Mesodermal cell (in vitro differentiated cells): Measurements from ENCODE around the gene NACA.

ENCODE experiments used
- H3K27ac ChIP-seq: 2 replicates; pipeline ENCODE4 v1.7.0; 2013; ENCODE audit warnings: mild to moderate bottlenecking, low read depth, low read length, moderate library complexity; ENCODE audit not compliant: severe bottlenecking
- H3K36me3 ChIP-seq: 2 replicates; pipeline ENCODE4 v1.7.1; 2013; ENCODE audit warnings: mild to moderate bottlenecking, low read length, moderate library complexity; ENCODE audit not compliant: control insufficient read depth, insufficient read depth
- H3K4me1 ChIP-seq: one replicate; pipeline ENCODE4 v1.7.1; 2013; ENCODE audit warnings: mild to moderate bottlenecking, low read length; ENCODE audit not compliant: insufficient read depth, control insufficient read depth, poor library complexity, severe bottlenecking
- H3K4me3 ChIP-seq: 2 replicates; pipeline ENCODE4 v1.7.0; 2013; ENCODE audit warnings: low read length, control low read depth, mild to moderate bottlenecking; ENCODE audit not compliant: insufficient read depth, poor library complexity, severe bottlenecking; ENCODE audit errors: extremely low read depth
- H3K9me3 ChIP-seq: 2 replicates; pipeline ENCODE4 v1.7.1; 2013; ENCODE audit warnings: mild to moderate bottlenecking, low read length, moderate library complexity; ENCODE audit not compliant: control insufficient read depth
- WGBS, 2 experiments: methylation state at CpG; one replicate each; pipeline ENCODE4 v1.1.5; 2013; ENCODE audit warnings: missing lambda C conversion rate in 2 of 2; ENCODE audit not compliant: insufficient coverage in 2 of 2; 5-methylcytosine and 5-hydroxymethylcytosine counted together

NACA gene

GRCh38 chr12:56723889-56724700 lies 1.0 kb downstream of the NACA start:
- peak overlapping the region; percentile 98 for H3K27ac ChIP-seq
- no peaks in the 10 kb centered on the region for H3K9me3 ChIP-seq
- peak overlapping the region; percentile 99 for H3K4me3 ChIP-seq
- WGBS, 2 experiments = 0 to 6% methylated on average over 5 to 8 of the region's 14 CpGs
- peaks cover 24% of the 10 kb centered on the region for H3K4me1 ChIP-seq
- peaks cover 53% of the 10 kb centered on the region for H3K36me3 ChIP-seq

DNA sequence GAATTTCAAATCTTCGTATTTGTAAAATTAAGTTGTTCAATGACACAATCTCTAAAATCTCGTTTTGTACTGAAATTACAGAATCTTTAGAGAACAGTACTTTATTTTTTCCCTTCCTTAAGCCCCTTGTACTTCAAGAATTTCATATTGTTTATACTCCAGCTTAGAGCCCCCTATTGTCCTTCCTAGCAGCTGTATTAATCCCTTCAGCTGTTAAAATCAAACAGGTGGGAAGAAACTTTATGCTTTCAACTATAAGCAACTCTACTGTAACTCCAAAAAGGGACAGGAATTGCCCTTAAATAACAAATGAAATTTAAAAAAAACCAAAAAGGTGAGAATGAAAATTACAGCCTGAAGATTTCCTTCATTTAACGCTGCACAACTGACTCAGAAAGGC lies 1.7 kb downstream of the NACA start:
- Histone ChIP-seq H3K4me1 (peaks cover 24% of the 10 kb centered on the region), H3K9me3 (no peaks in the 10 kb centered on the region), H3K4me3 (peak overlapping the region; percentile 99), H3K27ac (no peak overlapping the region), H3K36me3 (peaks cover 60% of the 10 kb centered on the region)
- 75 to 83% methylated on average over 1 to 3 of the region's 3 CpGs for WGBS, 2 experiments

DNA sequence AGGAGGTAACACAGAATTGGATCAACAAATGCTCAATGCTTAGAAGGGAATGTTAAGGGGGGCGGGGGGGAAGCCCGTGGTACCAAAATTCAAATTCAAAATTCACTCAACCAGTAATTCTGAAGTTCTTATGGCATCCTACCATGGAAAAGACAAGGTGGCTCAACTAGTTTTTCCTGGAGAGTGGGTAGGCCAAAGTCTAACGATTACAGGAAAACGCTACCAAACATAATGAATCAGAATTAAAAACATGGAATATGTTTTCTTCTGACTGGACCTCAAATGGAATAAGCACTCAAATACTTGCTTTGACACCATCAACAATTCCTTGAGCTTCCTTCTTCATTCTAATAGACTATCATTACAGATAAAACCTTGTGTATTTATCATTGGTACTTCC lies 2.3 kb downstream of the NACA start:
- WGBS, 2 experiments = no CpG with 5 or more reads among the region's 4 CpGs
- Histone ChIP-seq H3K4me1 (peaks cover 24% of the 10 kb centered on the region), H3K4me3 (peak overlapping the region; percentile 99), H3K27ac (no peak overlapping the region), H3K36me3 (peaks cover 64% of the 10 kb centered on the region), H3K9me3 (no peaks in the 10 kb centered on the region)

DNA sequence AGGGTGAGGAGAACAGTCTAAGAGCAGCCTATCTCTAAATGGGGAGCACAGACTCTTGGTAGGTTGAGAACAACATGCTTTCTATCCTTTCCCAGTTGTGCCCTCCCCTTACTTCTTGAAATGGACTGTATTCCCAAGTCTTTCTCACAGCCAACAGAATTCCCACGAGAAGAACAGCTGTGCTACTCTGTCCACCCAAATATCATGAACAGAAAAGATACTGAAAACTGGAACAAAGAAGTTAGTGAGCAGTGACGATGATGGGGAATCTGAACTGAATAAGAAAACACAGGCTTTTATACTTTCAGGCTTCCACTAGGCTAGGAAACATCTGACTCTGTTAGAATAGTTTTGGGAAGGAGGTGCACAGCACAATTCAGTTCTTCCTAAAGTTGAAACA lies 3.4 kb downstream of the NACA start:
- peak overlapping the region; percentile 36 for H3K27ac ChIP-seq
- peaks cover 73% of the 10 kb centered on the region for H3K36me3 ChIP-seq
- H3K4me3 ChIP-seq = peak overlapping the region; percentile 99
- no CpG with 5 or more reads among the region's 2 CpGs for WGBS, 2 experiments
- H3K4me1 ChIP-seq = peaks cover 25% of the 10 kb centered on the region
- no peaks in the 10 kb centered on the region for H3K9me3 ChIP-seq

- Histone ChIP-seq H3K4me1 (peaks cover 28% of the 10 kb centered on the region), H3K4me3 (no peak overlapping the region), H3K36me3 (peaks cover 78% of the 10 kb centered on the region), H3K9me3 (no peaks in the 10 kb centered on the region), H3K27ac (no peak overlapping the region)
- 60 to 87% methylated on average over 1 to 2 of the region's 2 CpGs for WGBS, 2 experiments
These were observed 3.9 kb downstream of the NACA start for GRCh38 chr12:56721216-56721615.

- peaks cover 28% of the 10 kb centered on the region for H3K4me1 ChIP-seq
- peaks cover 82% of the 10 kb centered on the region for H3K36me3 ChIP-seq
- H3K4me3 ChIP-seq = no peak overlapping the region
- 93% methylated on average over 1 of the region's 1 CpG; no CpG with 5 or more reads in 1 of the 2 experiments for WGBS, 2 experiments
- H3K27ac ChIP-seq = no peak overlapping the region
- H3K9me3 ChIP-seq = no peaks in the 10 kb centered on the region
These were observed 4.4 kb downstream of the NACA start for GRCh38 chr12:56720731-56721151.

DNA sequence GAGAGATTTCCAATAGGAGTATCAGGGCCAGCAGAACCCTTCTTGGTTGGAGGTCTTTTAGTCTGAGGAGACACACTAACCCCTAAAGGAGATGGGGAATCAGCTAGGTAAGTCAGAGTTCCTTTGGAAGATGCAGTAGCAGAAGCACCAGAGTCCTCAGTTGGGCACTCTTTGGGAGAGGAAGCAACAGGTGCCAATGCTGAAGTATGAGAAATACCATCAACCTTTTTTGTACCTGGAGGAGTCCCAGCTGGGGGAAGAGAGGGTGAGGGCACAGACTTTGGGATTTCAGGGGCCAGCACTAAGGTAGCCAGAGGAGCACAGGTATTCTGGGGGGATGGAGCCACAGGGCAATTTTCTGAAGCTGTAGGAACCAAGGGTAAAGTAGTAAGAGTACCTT lies 6.0 kb downstream of the NACA start:
- H3K36me3 ChIP-seq = peaks cover 96% of the 10 kb centered on the region
- H3K27ac ChIP-seq = no peak overlapping the region
- peaks cover 28% of the 10 kb centered on the region for H3K4me1 ChIP-seq
- no peaks in the 10 kb centered on the region for H3K9me3 ChIP-seq
- H3K4me3 ChIP-seq = no peak overlapping the region

DNA sequence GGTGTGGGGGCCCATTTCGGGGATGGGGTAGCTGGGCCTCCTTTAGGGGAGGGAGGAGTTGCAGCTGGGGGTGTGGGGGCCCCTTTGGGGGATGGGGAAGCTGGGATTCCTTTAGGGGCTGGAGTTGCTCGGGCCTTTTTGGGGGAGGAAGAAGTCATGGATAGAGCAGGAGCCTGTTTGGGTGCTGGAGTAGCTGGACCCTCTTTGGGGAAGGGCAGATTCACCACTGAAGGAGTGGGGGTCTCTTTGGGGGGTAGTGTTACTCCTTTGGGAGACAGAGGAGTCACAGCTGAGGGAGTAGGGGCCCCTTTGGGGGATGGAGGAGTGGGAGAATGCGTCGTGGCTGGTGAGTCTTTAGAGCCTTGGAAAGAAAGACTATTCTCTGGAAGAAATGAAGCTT lies 6.5 kb downstream of the NACA start:
- H3K36me3 ChIP-seq = peaks cover 96% of the 10 kb centered on the region
- WGBS, 2 experiments = 89 to 98% methylated on average over 2 to 4 of the region's 4 CpGs
- H3K27ac ChIP-seq = no peak overlapping the region
- no peaks in the 10 kb centered on the region for H3K9me3 ChIP-seq
- H3K4me1 ChIP-seq = peaks cover 28% of the 10 kb centered on the region
- H3K4me3 ChIP-seq = no peak overlapping the region

DNA sequence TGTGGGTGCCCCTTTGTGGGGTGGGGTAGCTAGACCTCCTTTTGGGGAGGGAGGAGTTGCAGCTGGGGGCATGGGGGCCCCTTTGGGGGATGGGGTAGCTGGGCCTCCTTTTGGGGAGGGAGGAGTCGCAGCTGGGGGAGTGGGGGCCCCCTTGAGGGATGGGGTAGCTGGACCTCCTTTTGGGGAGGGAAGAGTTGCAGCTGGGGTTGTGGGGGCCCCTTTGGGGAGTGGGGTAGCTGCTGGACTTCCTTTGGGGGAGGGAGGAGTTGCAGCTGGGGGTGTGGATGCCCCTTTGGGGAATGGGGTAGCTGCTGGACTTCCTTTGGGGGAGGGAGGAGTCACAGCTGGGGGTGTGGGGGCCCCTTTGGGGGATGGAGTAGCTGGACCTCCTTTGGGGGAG lies 7.0 kb downstream of the NACA start:
- peaks cover 26% of the 10 kb centered on the region for H3K4me1 ChIP-seq
- no peak overlapping the region for H3K4me3 ChIP-seq
- no peak overlapping the region for H3K27ac ChIP-seq
- no peaks in the 10 kb centered on the region for H3K9me3 ChIP-seq
- peaks cover 96% of the 10 kb centered on the region for H3K36me3 ChIP-seq
- WGBS, 2 experiments = no CpG with 5 or more reads among the region's 1 CpG

- H3K36me3 ChIP-seq = peaks cover 96% of the 10 kb centered on the region
- 87 to 96% methylated on average over 3 of the region's 4 CpGs for WGBS, 2 experiments
- no peak overlapping the region for H3K4me3 ChIP-seq
- no peak overlapping the region for H3K27ac ChIP-seq
- H3K4me1 ChIP-seq = peaks cover 16% of the 10 kb centered on the region
- no peaks in the 10 kb centered on the region for H3K9me3 ChIP-seq
These were observed 7.9 kb downstream of the NACA start for GRCh38 chr12:56716933-56717880.
